Measurements from ENCODE around the gene SLC38A3. TPM values are rescaled to one million over a fixed set of nuclear protein-coding genes. Genes with fewer than 3 reads are reported as not detected.
A peak's percentile ranks its signal among the peaks of the same experiment; 100 is the strongest.

Gene SLC38A3
- total and polyA plus RNA-seq, 2 donors (not counting 1 experiment from before 2014, with no cell fraction given) = not detected

DNA sequence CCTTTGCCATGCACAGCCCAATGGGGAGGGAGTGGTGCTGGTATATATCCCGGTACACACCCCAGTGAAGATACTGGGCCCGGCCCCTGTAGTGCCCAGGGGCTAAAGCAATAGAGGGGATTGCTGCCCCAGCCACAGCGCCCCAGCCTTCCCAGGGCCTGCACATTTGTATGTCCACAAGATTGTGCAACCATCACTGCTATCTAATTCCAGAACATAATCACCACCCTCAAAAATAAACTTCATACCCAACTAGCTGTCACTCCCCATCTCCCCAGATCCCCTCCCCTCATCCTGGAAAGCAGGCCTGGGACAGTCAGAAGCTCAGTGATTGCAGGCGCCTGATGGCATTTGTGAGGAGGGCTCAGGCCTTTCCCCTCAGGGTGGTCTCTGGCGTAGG is 44.4 kb downstream of the SLC38A3 start:
- 98% methylated on average over 5 of the region's 5 CpGs for WGBS (ENCODE audit: insufficient coverage)
- H3K27ac ChIP-seq (ENCODE audit: low read length in 2 of 2) = no peak overlapping the region
- H3K27me3 ChIP-seq (replicated peaks in 1 of 4; ENCODE audit: control extremely low read depth in 1 of 4, control insufficient read depth in 3 of 4, insufficient read depth in 4 of 4, low read length in 3 of 4) = no peaks in the 10 kb centered on the region
- ChIA-PET CTCF (interaction anchor here (0.9 to 27.3 kb wide), 4 partner anchors 9 to 55 kb away, joined by 3 to 596 read pairs (median 36); partner anchors contain the start of genes GNAI2 and GNAT1), POLR2A (no interaction called here)
- Mint-ChIP-seq H3K4me1 (peaks cover 62% of the 10 kb centered on the region), H3K4me3 (no peak overlapping the region), H3K9me3 (ENCODE audit: insufficient read depth) (no peaks in the 10 kb centered on the region), H3K27ac (peak overlapping the region; percentile 37), H3K27me3 (no peaks in the 10 kb centered on the region)
- ATAC-seq (ENCODE audit: low read depth) (no peak), DNase-seq (no peak)
- H2AFZ ChIP-seq (ENCODE audit: insufficient read depth, low read depth, low read length, poor library complexity, severe bottlenecking) = no peak overlapping the region
- no peak overlapping the region for H3K4me2 ChIP-seq (replicated peaks; ENCODE audit: low read depth, low read length, poor library complexity, severe bottlenecking)
- peaks cover 38 to 69% of the 10 kb centered on the region in 2 donors for H3K4me1 ChIP-seq (ENCODE audit: control insufficient read depth in 2 of 2, insufficient read depth in 2 of 2, low read length in 2 of 2)
- peaks cover 100% of the 10 kb centered on the region for H3K79me2 ChIP-seq (ENCODE audit: control insufficient read depth, insufficient read depth, low read length)
- H3K9ac ChIP-seq (ENCODE audit: low read length) = no peak overlapping the region
- no peaks in the 10 kb centered on the region for H3K9me3 ChIP-seq (ENCODE audit: control extremely low read depth in 1 of 3, control insufficient read depth in 2 of 3, insufficient read depth in 1 of 3, low read length in 2 of 3)
- peaks cover 0 to 73% of the 10 kb centered on the region in 2 experiments for H3K36me3 ChIP-seq (replicated peaks in 1 of 2; ENCODE audit: control extremely low read depth in 1 of 2, control insufficient read depth in 1 of 2, extremely low read depth in 1 of 2, insufficient read depth in 2 of 2, low read length in 1 of 2)
- intact Hi-C loops (cut with micrococcal nuclease) = no loop called here
- H4K20me1 ChIP-seq (ENCODE audit: control insufficient read depth, insufficient read depth, low read length, poor library complexity, severe bottlenecking) = peaks cover 100% of the 10 kb centered on the region
- no peak for TF ChIP-seq EZH2 (IDR thresholded peaks at IDR 0.05; ENCODE audit: borderline replicate concordance, insufficient read depth, low read depth, low read length, poor library complexity, severe bottlenecking)
- TF ChIP-seq, protein P1, sequence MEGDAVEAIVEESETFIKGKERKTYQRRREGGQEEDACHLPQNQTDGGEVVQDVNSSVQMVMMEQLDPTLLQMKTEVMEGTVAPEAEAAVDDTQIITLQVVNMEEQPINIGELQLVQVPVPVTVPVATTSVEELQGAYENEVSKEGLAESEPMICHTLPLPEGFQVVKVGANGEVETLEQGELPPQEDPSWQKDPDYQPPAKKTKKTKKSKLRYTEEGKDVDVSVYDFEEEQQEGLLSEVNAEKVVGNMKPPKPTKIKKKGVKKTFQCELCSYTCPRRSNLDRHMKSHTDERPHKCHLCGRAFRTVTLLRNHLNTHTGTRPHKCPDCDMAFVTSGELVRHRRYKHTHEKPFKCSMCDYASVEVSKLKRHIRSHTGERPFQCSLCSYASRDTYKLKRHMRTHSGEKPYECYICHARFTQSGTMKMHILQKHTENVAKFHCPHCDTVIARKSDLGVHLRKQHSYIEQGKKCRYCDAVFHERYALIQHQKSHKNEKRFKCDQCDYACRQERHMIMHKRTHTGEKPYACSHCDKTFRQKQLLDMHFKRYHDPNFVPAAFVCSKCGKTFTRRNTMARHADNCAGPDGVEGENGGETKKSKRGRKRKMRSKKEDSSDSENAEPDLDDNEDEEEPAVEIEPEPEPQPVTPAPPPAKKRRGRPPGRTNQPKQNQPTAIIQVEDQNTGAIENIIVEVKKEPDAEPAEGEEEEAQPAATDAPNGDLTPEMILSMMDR (IDR thresholded peaks at IDR 0.05) = no peak
- H3K4me3 ChIP-seq (ENCODE audit: control extremely low read depth in 1 of 5, extremely low read depth in 1 of 5, insufficient read depth in 1 of 5, low read depth in 2 of 5, low read length in 4 of 5) = no peak overlapping the region

DNA sequence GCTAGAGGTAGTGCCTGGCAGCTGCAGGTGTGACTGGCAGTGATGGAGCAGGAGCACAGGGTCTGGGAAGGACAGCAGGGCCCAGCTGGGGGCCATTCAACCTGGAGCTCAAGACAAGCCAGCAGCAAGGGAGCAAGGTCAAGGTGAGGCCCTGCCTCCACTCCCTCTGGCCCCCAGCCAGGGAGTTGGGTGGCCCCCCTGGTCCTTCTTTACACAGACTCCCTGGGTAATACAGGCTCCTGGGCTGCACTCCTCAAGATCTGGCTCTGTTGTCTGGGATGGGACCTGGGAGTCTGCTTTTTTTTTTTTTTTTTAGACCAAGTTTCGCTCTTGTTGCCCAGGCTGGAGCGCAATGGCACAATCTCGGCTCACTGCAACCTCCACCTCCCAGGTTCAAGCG is 45.4 kb downstream of the SLC38A3 start:
- no peaks in the 10 kb centered on the region for H3K9me3 ChIP-seq (ENCODE audit: control extremely low read depth in 1 of 3, control insufficient read depth in 2 of 3, insufficient read depth in 1 of 3, low read length in 2 of 3)
- no peak overlapping the region for H3K4me2 ChIP-seq (replicated peaks; ENCODE audit: low read depth, low read length, poor library complexity, severe bottlenecking)
- H2AFZ ChIP-seq (ENCODE audit: insufficient read depth, low read depth, low read length, poor library complexity, severe bottlenecking) = no peak overlapping the region
- intact Hi-C loops (cut with micrococcal nuclease) = no loop called here
- H3K27ac ChIP-seq (ENCODE audit: low read length in 2 of 2) = no peak overlapping the region
- Mint-ChIP-seq H3K4me1 (peaks cover 58% of the 10 kb centered on the region), H3K27me3 (no peaks in the 10 kb centered on the region), H3K4me3 (no peak overlapping the region), H3K9me3 (ENCODE audit: insufficient read depth) (no peaks in the 10 kb centered on the region), H3K27ac (peak overlapping the region; percentile 76)
- TF ChIP-seq EZH2 (IDR thresholded peaks at IDR 0.05; ENCODE audit: borderline replicate concordance, insufficient read depth, low read depth, low read length, poor library complexity, severe bottlenecking) = no peak
- TF ChIP-seq, protein P1 (IDR thresholded peaks at IDR 0.05) = no peak
- ChIA-PET POLR2A (no interaction called here), CTCF (interaction anchor here (0.9 to 27.3 kb wide), 3 partner anchors 16 to 56 kb away, joined by 3 to 596 read pairs (median 7); partner anchors contain the start of gene GNAI2)
- H3K4me1 ChIP-seq (ENCODE audit: control insufficient read depth in 2 of 2, insufficient read depth in 2 of 2, low read length in 2 of 2) = peaks cover 31 to 66% of the 10 kb centered on the region in 2 donors
- H3K4me3 ChIP-seq (ENCODE audit: control extremely low read depth in 1 of 5, extremely low read depth in 1 of 5, insufficient read depth in 1 of 5, low read depth in 2 of 5, low read length in 4 of 5) = no peak overlapping the region
- H3K36me3 ChIP-seq (replicated peaks in 1 of 2; ENCODE audit: control extremely low read depth in 1 of 2, control insufficient read depth in 1 of 2, extremely low read depth in 1 of 2, insufficient read depth in 2 of 2, low read length in 1 of 2) = peaks cover 0 to 79% of the 10 kb centered on the region in 2 experiments
- ATAC-seq (ENCODE audit: low read depth) = no peak
- H3K9ac ChIP-seq (ENCODE audit: low read length) = no peak overlapping the region
- H3K79me2 ChIP-seq (ENCODE audit: control insufficient read depth, insufficient read depth, low read length) = peaks cover 100% of the 10 kb centered on the region
- no CpG with 5 or more reads among the region's 4 CpGs for WGBS (ENCODE audit: insufficient coverage)
- H3K27me3 ChIP-seq (replicated peaks in 1 of 4; ENCODE audit: control extremely low read depth in 1 of 4, control insufficient read depth in 3 of 4, insufficient read depth in 4 of 4, low read length in 3 of 4) = no peaks in the 10 kb centered on the region
- no peak for DNase-seq
- peaks cover 100% of the 10 kb centered on the region for H4K20me1 ChIP-seq (ENCODE audit: control insufficient read depth, insufficient read depth, low read length, poor library complexity, severe bottlenecking)

Data from B cell (primary cell).